Glomerular visceral epithelial cell (primary cell): ENCODE data around the gene SLC35F6.

Source experiments
- DNase-seq: peaks from one replicate; pipeline ENCODE4 v3.0.0-alpha.2; 2016; ENCODE audit errors: extremely low spot score

SLC35F6 gene

GRCh38 chr2:26764078-26764887, at the start of gene SLC35F6:
TSS of gene SLC35F6 (plus strand) at chr2:26764284. CDS start at chr2:26764350, 66 bp downstream.
- DNase-seq = peak; percentile 76

GRCh38 chr2:26715528-26716270, 48.4 kb upstream of the SLC35F6 start:
- DNase-seq = no peak

- DNase-seq = no peak
Observed at GRCh38 chr2:26716340-26716739, 47.7 kb upstream of the SLC35F6 start.

- DNase-seq = no peak
Observed at GRCh38 chr2:26716769-26717168, 47.3 kb upstream of the SLC35F6 start.

- no peak for DNase-seq
Observed at GRCh38 chr2:26717362-26717761, 46.7 kb upstream of the SLC35F6 start.

GRCh38 chr2:26718949-26719686, 45.0 kb upstream of the SLC35F6 start:
- DNase-seq = no peak

- peak; percentile 73 for DNase-seq
Observed at GRCh38 chr2:26720322-26721114, 43.6 kb upstream of the SLC35F6 start.

- peak; percentile 47 for DNase-seq
Observed at GRCh38 chr2:26721115-26722032, 42.7 kb upstream of the SLC35F6 start.

- no peak for DNase-seq
Observed at GRCh38 chr2:26722328-26722727, 41.8 kb upstream of the SLC35F6 start.

GRCh38 chr2:26722911-26723310, 41.2 kb upstream of the SLC35F6 start:
- DNase-seq = no peak

GRCh38 chr2:26723475-26723874, 40.6 kb upstream of the SLC35F6 start:
- no peak for DNase-seq

GRCh38 chr2:26723991-26724750, 39.9 kb upstream of the SLC35F6 start:
- DNase-seq = peak; percentile 64

- DNase-seq = no peak
Observed at GRCh38 chr2:26724784-26725520, 39.1 kb upstream of the SLC35F6 start.

GRCh38 chr2:26725521-26725820, 38.6 kb upstream of the SLC35F6 start:
- no peak for DNase-seq

GRCh38 chr2:26726228-26726627, 37.9 kb upstream of the SLC35F6 start:
- no peak for DNase-seq

GRCh38 chr2:26727641-26728561, 36.2 kb upstream of the SLC35F6 start:
- DNase-seq = no peak

GRCh38 chr2:26729311-26729710, 34.8 kb upstream of the SLC35F6 start:
- DNase-seq = no peak
